ENCODE data around the gene SORCS1. TPM values are rescaled to one million over a fixed set of nuclear protein-coding genes. Genes with fewer than 3 reads are reported as not detected.

Gene SORCS1
- total RNA-seq, 1 donor from 2014 or later = not detected

- no peak overlapping the region for H3K4me3 ChIP-seq (ENCODE audit: low read depth, low read length)
- no peak for TF ChIP-seq CTCF (IDR thresholded peaks at IDR 0.05; ENCODE audit: insufficient read depth, low read length, severe bottlenecking)
- FAIRE-seq (no peak), DNase-seq (ENCODE audit: low read depth) (no peak)
- no peaks in the 10 kb centered on the region for H3K36me3 ChIP-seq (ENCODE audit: control insufficient read depth, insufficient read depth, low read length)
- H3K27me3 ChIP-seq (ENCODE audit: control insufficient read depth, insufficient read depth, low read length) = no peaks in the 10 kb centered on the region
Observed at GRCh38 chr10:107157071-107157470, 7.4 kb downstream of the SORCS1 start.

GRCh38 chr10:107152087-107152486 lies 12.4 kb downstream of the SORCS1 start:
- Histone ChIP-seq H3K4me3 (ENCODE audit: low read depth, low read length) (no peak overlapping the region), H3K27me3 (ENCODE audit: control insufficient read depth, insufficient read depth, low read length) (no peaks in the 10 kb centered on the region), H3K36me3 (ENCODE audit: control insufficient read depth, insufficient read depth, low read length) (no peaks in the 10 kb centered on the region)
- FAIRE-seq (no peak), DNase-seq (ENCODE audit: low read depth) (no peak)
- no peak for TF ChIP-seq CTCF (IDR thresholded peaks at IDR 0.05; ENCODE audit: insufficient read depth, low read length, severe bottlenecking)

DNA sequence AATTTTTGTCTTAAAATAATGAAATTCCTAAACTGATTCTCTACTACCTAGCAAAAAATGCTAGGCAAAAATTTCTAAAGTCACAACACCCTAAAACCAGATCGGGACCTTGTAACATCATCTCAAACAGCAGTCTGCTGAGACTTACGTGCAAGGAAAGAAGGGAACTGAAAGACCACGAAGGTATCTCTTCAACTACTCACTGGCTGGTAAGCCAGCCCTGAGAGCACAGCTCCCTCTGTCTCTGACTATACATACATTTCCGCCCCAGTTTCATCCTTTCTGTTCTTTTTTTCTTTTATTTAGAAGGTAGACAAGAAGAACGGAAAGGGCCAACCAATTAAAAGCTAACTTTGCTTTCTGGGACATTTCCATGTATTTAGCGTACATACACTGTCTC lies 15.6 kb downstream of the SORCS1 start:
- H3K27me3 ChIP-seq (ENCODE audit: control insufficient read depth, insufficient read depth, low read length) = no peaks in the 10 kb centered on the region
- DNase-seq (ENCODE audit: low read depth) = no peak
- no peaks in the 10 kb centered on the region for H3K36me3 ChIP-seq (ENCODE audit: control insufficient read depth, insufficient read depth, low read length)
- TF ChIP-seq CTCF (IDR thresholded peaks at IDR 0.05; ENCODE audit: insufficient read depth, low read length, severe bottlenecking) = no peak
- no peak overlapping the region for H3K4me3 ChIP-seq (ENCODE audit: low read depth, low read length)
- FAIRE-seq = no peak

DNA sequence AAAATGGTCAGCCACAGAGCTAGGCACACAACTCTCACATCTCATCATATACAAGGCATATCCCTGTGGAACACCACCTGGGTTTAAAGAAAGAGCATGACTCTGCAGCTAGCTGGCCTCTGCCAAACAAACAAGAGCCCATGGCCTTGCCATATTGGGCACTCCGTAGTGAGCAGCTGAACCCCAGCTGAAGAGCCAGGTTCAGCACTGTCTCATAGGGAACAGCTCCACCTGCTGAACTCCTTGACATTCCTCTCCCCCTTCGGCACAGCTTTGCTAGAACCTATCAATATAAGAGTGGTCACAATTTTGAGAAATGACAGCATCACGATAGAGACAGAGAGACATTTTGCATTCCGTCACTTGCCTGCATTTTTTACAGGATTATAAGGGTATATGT lies 20.0 kb downstream of the SORCS1 start:
- Histone ChIP-seq H3K27me3 (ENCODE audit: control insufficient read depth, insufficient read depth, low read length) (no peaks in the 10 kb centered on the region), H3K4me3 (ENCODE audit: low read depth, low read length) (no peak overlapping the region), H3K36me3 (ENCODE audit: control insufficient read depth, insufficient read depth, low read length) (no peaks in the 10 kb centered on the region)
- FAIRE-seq (no peak), DNase-seq (ENCODE audit: low read depth) (no peak)
- no peak for TF ChIP-seq CTCF (IDR thresholded peaks at IDR 0.05; ENCODE audit: insufficient read depth, low read length, severe bottlenecking)

- FAIRE-seq (no peak), DNase-seq (ENCODE audit: low read depth) (no peak)
- H3K4me3 ChIP-seq (ENCODE audit: low read depth, low read length) = no peak overlapping the region
- H3K36me3 ChIP-seq (ENCODE audit: control insufficient read depth, insufficient read depth, low read length) = no peaks in the 10 kb centered on the region
- H3K27me3 ChIP-seq (ENCODE audit: control insufficient read depth, insufficient read depth, low read length) = no peaks in the 10 kb centered on the region
- TF ChIP-seq CTCF (IDR thresholded peaks at IDR 0.05; ENCODE audit: insufficient read depth, low read length, severe bottlenecking) = no peak
Observed at GRCh38 chr10:107141524-107142061, 22.9 kb downstream of the SORCS1 start.

DNA sequence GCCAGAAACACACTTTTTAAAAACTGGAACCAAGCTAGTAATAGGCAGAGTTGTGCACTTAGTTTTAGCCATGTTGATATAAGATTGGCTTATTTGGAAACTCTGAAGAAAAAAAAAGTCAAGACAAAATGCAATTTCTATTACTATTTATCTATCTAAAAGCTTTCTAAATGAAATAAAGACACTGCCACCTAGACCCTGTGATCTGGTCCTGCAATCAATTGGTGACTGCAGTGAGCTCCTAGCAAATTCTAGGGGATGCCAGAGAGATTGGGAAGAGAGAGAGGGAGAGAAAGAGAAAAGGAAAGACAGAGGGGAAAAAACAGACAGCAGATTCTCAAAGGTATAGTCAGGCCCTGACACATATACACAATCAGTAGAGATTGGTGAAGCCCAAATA lies 25.3 kb downstream of the SORCS1 start:
- FAIRE-seq (no peak), DNase-seq (ENCODE audit: low read depth) (no peak)
- Histone ChIP-seq H3K4me3 (ENCODE audit: low read depth, low read length) (no peak overlapping the region), H3K27me3 (ENCODE audit: control insufficient read depth, insufficient read depth, low read length) (no peaks in the 10 kb centered on the region), H3K36me3 (ENCODE audit: control insufficient read depth, insufficient read depth, low read length) (no peaks in the 10 kb centered on the region)
- no peak for TF ChIP-seq CTCF (IDR thresholded peaks at IDR 0.05; ENCODE audit: insufficient read depth, low read length, severe bottlenecking)
